NB4 (cell line): ENCODE results near the gene OR2W1.

Experiments
- MYC ChIP-seq: IDR thresholded peaks from 2 replicates; pipeline ENCODE4 v1.6.1; 2011; ENCODE audit warnings: low read depth, low read length
- POLR2A ChIP-seq: IDR thresholded peaks from 2 replicates; pipeline ENCODE4 v1.6.1; 2011; ENCODE audit warnings: mild to moderate bottlenecking; ENCODE audit not compliant: insufficient read length; ENCODE audit errors: extremely low read depth
- TF ChIP-seq, protein P1 (sequence below): IDR thresholded peaks from one replicate; pipeline ENCODE4 v1.5.1; 2012; ENCODE audit warnings: low read depth, low read length
- TF ChIP-seq, protein P2 (sequence below): IDR thresholded peaks from 2 replicates; pipeline ENCODE4 v1.6.1; 2011; ENCODE audit warnings: low read depth, low read length

DNA sequence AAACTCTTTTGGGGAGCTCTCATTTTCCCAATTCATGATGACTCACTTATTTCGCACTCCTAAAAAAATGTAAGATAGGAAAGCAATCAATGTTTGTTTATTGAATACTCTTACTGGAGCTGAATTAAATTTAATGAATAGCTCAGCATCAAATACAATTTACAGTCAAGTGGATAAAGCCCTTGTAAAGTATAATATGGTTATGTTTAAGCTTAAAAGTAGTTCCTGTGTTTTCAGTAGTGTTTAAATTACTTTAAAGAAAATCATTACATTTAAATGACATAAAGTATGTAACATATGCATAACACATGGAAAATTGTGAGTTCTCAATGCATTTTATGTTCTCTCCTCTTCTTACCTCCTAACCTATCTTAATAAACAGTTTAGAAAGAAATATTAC is 42.2 kb upstream of the OR2W1 start, which contains the start of gene OR2B3:
- TF ChIP-seq, protein P1, sequence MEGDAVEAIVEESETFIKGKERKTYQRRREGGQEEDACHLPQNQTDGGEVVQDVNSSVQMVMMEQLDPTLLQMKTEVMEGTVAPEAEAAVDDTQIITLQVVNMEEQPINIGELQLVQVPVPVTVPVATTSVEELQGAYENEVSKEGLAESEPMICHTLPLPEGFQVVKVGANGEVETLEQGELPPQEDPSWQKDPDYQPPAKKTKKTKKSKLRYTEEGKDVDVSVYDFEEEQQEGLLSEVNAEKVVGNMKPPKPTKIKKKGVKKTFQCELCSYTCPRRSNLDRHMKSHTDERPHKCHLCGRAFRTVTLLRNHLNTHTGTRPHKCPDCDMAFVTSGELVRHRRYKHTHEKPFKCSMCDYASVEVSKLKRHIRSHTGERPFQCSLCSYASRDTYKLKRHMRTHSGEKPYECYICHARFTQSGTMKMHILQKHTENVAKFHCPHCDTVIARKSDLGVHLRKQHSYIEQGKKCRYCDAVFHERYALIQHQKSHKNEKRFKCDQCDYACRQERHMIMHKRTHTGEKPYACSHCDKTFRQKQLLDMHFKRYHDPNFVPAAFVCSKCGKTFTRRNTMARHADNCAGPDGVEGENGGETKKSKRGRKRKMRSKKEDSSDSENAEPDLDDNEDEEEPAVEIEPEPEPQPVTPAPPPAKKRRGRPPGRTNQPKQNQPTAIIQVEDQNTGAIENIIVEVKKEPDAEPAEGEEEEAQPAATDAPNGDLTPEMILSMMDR, result no peak
- no peak for TF ChIP-seq POLR2A
- TF ChIP-seq, protein P2, sequence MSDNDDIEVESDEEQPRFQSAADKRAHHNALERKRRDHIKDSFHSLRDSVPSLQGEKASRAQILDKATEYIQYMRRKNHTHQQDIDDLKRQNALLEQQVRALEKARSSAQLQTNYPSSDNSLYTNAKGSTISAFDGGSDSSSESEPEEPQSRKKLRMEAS, result no peak
- TF ChIP-seq MYC, result no peak
